Stimulated activated naive CD8-positive, alpha-beta T cell treated with anti-CD3 and anti-CD28 coated beads, Interleukin-15, Interleukin-2, amounts not matched to agents 100 ng/mL and 50 ng/mL, for 24 hours (primary cell): ENCODE data around the gene CPAMD8.

Source experiments
- H3K27ac Mint-ChIP-seq: one replicate; pipeline ENCODE4 v1.8.0; 2021; ENCODE audit warnings: mild to moderate bottlenecking, mixed read lengths
- H3K27me3 Mint-ChIP-seq: one replicate; pipeline ENCODE4 v1.8.0; 2021; ENCODE audit warnings: mixed read lengths
- H3K36me3 Mint-ChIP-seq: one replicate; pipeline ENCODE4 v1.8.0; 2021; ENCODE audit warnings: low read depth, mixed read lengths
- H3K4me1 Mint-ChIP-seq: one replicate; pipeline ENCODE4 v1.8.0; 2021; ENCODE audit warnings: low read depth, mixed read lengths
- H3K4me3 Mint-ChIP-seq: one replicate; pipeline ENCODE4 v1.8.0; 2021; ENCODE audit warnings: mild to moderate bottlenecking, mixed read lengths
- H3K9me3 Mint-ChIP-seq: one replicate; pipeline ENCODE4 v1.8.0; 2021; ENCODE audit warnings: mixed read lengths

The CPAMD8 gene

GRCh38 chr19:16867211-16867610 lies 159.4 kb downstream of the CPAMD8 start:
- Mint-ChIP-seq H3K36me3 (peaks cover 36% of the 10 kb centered on the region), H3K4me1 (no peaks in the 10 kb centered on the region), H3K9me3 (no peaks in the 10 kb centered on the region), H3K27ac (no peak overlapping the region), H3K4me3 (no peak overlapping the region), H3K27me3 (no peaks in the 10 kb centered on the region)

DNA sequence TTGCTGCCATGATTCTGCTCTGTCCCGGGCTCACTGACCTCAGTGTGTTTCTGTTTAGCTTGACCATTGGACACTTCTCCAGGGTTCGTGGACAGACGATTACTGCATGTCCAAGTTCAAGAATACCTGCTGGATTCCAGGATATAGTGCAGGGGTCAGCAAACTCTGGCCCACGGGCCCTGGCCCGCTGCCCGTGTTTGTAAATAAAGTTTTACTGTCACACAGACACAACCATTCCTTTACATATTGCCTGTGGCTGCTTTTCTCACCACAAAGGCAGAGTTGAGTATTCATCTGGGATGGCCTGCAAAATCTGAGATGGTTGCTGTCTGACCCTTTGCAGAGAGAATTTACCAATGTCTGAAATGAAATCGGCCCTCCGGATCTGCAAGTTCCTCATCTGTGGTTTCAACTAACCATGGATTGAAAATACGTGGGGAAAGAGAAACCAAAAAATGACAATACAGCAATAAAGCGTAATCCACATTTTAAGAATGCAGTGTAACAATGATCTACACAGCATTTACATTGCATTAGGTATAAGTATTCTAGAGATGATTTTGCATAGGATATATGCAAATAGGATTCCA lies 163.7 kb downstream of the CPAMD8 start:
- Mint-ChIP-seq H3K4me3 (no peak overlapping the region), H3K36me3 (peaks cover 45% of the 10 kb centered on the region), H3K4me1 (no peaks in the 10 kb centered on the region), H3K27ac (no peak overlapping the region), H3K27me3 (no peaks in the 10 kb centered on the region), H3K9me3 (no peaks in the 10 kb centered on the region)

DNA sequence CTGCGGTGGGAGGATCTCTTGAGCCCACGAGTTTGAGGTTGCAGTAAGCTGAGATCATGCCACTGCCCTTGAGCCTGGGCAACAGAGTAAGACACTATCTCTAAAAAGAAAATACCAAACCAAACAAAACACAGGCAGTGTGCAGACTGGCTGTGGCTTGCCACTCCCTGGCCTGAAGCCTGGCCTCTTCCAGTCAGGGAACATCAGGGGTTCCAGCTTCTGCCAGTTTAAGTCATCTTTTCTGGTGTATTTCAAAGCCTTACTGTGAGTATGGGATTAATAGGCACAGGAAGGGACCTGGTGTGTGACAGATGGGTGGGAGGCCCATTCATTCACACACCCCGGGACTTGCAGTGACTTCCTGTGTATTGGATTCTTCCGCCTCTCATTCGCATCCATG lies 164.8 kb downstream of the CPAMD8 start:
- H3K36me3 Mint-ChIP-seq: peaks cover 49% of the 10 kb centered on the region
- H3K27me3 Mint-ChIP-seq: no peaks in the 10 kb centered on the region
- H3K4me1 Mint-ChIP-seq: no peaks in the 10 kb centered on the region
- H3K9me3 Mint-ChIP-seq: no peaks in the 10 kb centered on the region
- H3K27ac Mint-ChIP-seq: no peak overlapping the region
- H3K4me3 Mint-ChIP-seq: no peak overlapping the region

GRCh38 chr19:16861011-16861410 lies 165.6 kb downstream of the CPAMD8 start:
- H3K4me3 Mint-ChIP-seq: no peak overlapping the region
- H3K4me1 Mint-ChIP-seq: no peaks in the 10 kb centered on the region
- H3K9me3 Mint-ChIP-seq: no peaks in the 10 kb centered on the region
- no peak overlapping the region for H3K27ac Mint-ChIP-seq
- H3K27me3 Mint-ChIP-seq: no peaks in the 10 kb centered on the region
- peaks cover 44% of the 10 kb centered on the region for H3K36me3 Mint-ChIP-seq

DNA sequence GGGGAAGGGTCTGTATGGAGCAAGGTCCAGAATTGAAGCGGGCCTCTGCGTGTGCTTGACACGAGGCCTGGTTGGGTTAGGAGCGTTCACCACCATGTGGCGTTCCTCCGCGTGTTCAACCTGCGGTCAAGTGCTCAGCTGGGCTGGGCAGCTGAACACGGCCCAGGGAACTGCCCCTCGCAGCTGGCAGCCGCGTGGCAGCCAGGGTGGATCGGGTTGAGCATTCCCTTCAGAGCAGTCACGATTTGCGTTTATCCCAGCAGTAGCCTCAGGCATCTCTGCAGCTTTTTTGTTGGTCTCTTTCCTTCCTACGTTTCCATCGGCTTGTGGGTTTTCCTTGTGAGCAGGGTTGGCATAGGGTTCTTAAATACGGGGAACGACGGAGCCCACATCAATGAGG lies 166.5 kb downstream of the CPAMD8 start:
- Mint-ChIP-seq H3K4me3 (no peak overlapping the region), H3K27me3 (no peaks in the 10 kb centered on the region), H3K36me3 (peaks cover 41% of the 10 kb centered on the region), H3K9me3 (no peaks in the 10 kb centered on the region), H3K4me1 (no peaks in the 10 kb centered on the region), H3K27ac (no peak overlapping the region)

DNA sequence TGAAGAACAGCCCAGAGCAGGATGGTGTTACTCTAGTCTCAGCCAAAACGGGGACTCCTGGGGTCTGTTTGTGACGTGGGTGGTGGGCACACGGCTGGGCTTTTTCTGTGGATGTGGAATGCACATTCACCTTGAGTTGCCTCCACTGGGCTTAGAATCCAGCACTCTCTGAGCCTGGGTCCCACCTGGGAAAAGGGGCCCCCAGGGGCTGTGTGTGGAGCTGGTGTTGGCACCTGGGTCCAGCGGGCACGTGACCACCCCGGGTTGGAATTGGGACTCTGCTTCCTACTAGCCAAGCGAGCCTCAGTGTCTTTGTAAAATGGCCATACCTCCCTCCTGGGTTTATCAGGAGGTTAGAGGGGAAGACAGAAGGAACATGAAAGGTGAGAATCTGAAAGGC lies 167.0 kb downstream of the CPAMD8 start:
- H3K4me3 Mint-ChIP-seq: no peak overlapping the region
- no peak overlapping the region for H3K27ac Mint-ChIP-seq
- no peaks in the 10 kb centered on the region for H3K27me3 Mint-ChIP-seq
- H3K4me1 Mint-ChIP-seq: no peaks in the 10 kb centered on the region
- H3K36me3 Mint-ChIP-seq: peaks cover 46% of the 10 kb centered on the region
- H3K9me3 Mint-ChIP-seq: no peaks in the 10 kb centered on the region

- Mint-ChIP-seq H3K27me3 (no peaks in the 10 kb centered on the region), H3K4me3 (no peak overlapping the region), H3K36me3 (peaks cover 41% of the 10 kb centered on the region), H3K27ac (no peak overlapping the region), H3K4me1 (no peaks in the 10 kb centered on the region), H3K9me3 (no peaks in the 10 kb centered on the region)
Measured at GRCh38 chr19:16856091-16856490, 170.5 kb downstream of the CPAMD8 start.

DNA sequence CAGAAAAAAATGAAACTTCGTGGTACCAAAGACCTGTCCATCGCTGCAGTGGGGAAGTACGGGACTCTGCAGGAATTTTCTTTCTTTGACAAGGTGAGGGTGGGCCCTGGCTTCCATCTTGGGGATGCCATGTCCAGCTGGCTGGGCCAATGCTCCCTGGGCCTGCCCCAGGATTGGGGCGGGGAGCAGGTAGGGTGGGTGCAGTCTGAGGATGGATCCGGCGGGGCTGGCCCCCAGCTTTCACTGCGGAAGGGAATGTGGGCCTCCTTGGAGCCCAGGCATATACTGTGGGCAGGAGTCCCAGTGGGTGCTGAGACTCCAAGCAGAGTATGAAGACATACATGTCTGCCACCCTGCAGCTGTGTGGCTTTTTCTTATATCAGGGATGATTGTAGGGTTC lies 173.5 kb downstream of the CPAMD8 start:
- peaks cover 49% of the 10 kb centered on the region for H3K36me3 Mint-ChIP-seq
- H3K9me3 Mint-ChIP-seq: no peaks in the 10 kb centered on the region
- H3K4me3 Mint-ChIP-seq: no peak overlapping the region
- no peak overlapping the region for H3K27ac Mint-ChIP-seq
- no peaks in the 10 kb centered on the region for H3K27me3 Mint-ChIP-seq
- H3K4me1 Mint-ChIP-seq: no peaks in the 10 kb centered on the region

DNA sequence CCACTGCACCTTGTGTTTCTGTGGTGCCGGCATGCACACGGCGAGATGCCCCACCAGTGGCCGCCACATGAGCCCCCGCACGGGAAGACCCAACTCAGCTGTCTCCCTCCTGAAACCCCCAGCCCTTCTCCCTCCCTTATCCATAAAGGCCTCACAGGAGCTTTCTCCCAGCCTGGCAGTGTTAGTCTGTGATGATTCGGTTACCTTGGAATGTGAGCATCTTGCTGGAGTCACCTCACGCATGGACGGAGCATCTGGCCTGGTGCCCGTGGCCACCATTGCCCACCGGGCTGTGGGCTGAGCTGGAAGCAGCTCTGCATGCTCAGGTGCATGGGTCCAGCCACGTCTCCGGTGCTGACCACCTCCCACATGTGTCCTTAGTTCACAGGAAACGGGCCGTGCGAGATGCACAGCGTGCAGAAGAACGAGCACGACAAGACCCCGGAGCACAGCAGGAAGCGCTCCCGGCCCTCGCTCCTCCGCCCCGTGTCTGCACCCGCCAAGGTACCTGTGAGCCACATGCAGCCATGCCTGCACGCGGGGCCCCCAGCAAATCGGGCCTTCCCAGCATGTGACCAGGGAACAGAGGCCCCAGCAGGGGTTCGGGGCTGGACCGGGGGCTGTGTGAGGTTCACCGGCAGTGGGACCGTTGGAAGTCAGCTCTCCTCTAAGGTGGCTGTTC lies 175.4 kb downstream of the CPAMD8 start:
- H3K9me3 Mint-ChIP-seq: no peaks in the 10 kb centered on the region
- H3K4me1 Mint-ChIP-seq: no peaks in the 10 kb centered on the region
- H3K36me3 Mint-ChIP-seq: peaks cover 57% of the 10 kb centered on the region
- H3K4me3 Mint-ChIP-seq: no peak overlapping the region
- H3K27me3 Mint-ChIP-seq: no peaks in the 10 kb centered on the region
- no peak overlapping the region for H3K27ac Mint-ChIP-seq

DNA sequence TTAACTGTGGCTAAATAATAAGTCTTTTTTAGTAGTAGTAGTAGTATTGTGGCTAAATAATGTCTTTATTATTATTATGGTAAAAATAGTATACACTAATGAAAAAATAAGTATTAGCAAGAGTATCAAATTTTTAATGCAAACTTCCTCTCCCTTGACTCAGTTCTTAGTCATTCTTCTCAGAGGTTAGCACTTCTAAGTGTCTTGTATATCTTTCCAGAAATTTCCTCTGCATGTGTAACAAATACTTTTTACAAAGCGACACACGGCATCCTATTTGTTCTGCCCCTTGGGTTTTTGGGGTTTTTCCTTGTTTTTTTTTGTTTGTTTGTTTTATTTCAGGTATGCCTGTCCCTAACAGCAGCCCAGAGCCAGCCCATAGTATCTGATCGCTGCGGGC lies 176.5 kb downstream of the CPAMD8 start:
- Mint-ChIP-seq H3K4me3 (no peak overlapping the region), H3K27ac (no peak overlapping the region), H3K27me3 (no peaks in the 10 kb centered on the region), H3K36me3 (peaks cover 56% of the 10 kb centered on the region), H3K9me3 (no peaks in the 10 kb centered on the region), H3K4me1 (no peaks in the 10 kb centered on the region)

- Mint-ChIP-seq H3K4me1 (no peaks in the 10 kb centered on the region), H3K4me3 (no peak overlapping the region), H3K36me3 (peaks cover 50% of the 10 kb centered on the region), H3K27ac (no peak overlapping the region), H3K9me3 (no peaks in the 10 kb centered on the region), H3K27me3 (no peaks in the 10 kb centered on the region)
Measured at GRCh38 chr19:16849168-16849567, 177.4 kb downstream of the CPAMD8 start.

- Mint-ChIP-seq H3K27ac (no peak overlapping the region), H3K4me1 (no peaks in the 10 kb centered on the region), H3K4me3 (no peak overlapping the region), H3K27me3 (no peaks in the 10 kb centered on the region), H3K9me3 (no peaks in the 10 kb centered on the region), H3K36me3 (peaks cover 55% of the 10 kb centered on the region)
Measured at GRCh38 chr19:16847430-16847829, 179.2 kb downstream of the CPAMD8 start.

- no peaks in the 10 kb centered on the region for H3K27me3 Mint-ChIP-seq
- peaks cover 51% of the 10 kb centered on the region for H3K36me3 Mint-ChIP-seq
- no peak overlapping the region for H3K4me3 Mint-ChIP-seq
- no peaks in the 10 kb centered on the region for H3K4me1 Mint-ChIP-seq
- H3K27ac Mint-ChIP-seq: no peak overlapping the region
- H3K9me3 Mint-ChIP-seq: no peaks in the 10 kb centered on the region
Measured at GRCh38 chr19:16846901-16847300, 179.7 kb downstream of the CPAMD8 start.
